ENCODE measurements around the gene RER1.

- TF ChIP-seq POLR2A (IDR thresholded peaks at IDR 0.05) (no peak), CTCF (IDR thresholded peaks at IDR 0.05 in 4 of 5, conservative IDR thresholded peaks at IDR 0.05 in 1 of 5) (no peak)
These were observed 18.8 kb upstream of the RER1 start for GRCh38 chr1:2372551-2373490.

Measured in gastrocnemius medialis (tissue), 4 donors.